Measurements from ENCODE around the gene TMEM244.

The TMEM244 gene

GRCh38 chr6:129801909-129802308 lies 59.2 kb downstream of the TMEM244 start:
- DNase-seq: no peak

GRCh38 chr6:129795261-129795660 lies 65.9 kb downstream of the TMEM244 start:
- no peak for DNase-seq

- DNase-seq: no peak
These were observed 67.7 kb downstream of the TMEM244 start for GRCh38 chr6:129793447-129793846.

GRCh38 chr6:129792049-129792448 lies 69.1 kb downstream of the TMEM244 start:
- no peak for DNase-seq

GRCh38 chr6:129790785-129791184 lies 70.3 kb downstream of the TMEM244 start:
- DNase-seq: no peak

- DNase-seq: no peak
These were observed 71.1 kb downstream of the TMEM244 start for GRCh38 chr6:129789974-129790373.

GRCh38 chr6:129787816-129788215 lies 73.3 kb downstream of the TMEM244 start:
- no peak for DNase-seq

GRCh38 chr6:129786548-129786947 lies 74.6 kb downstream of the TMEM244 start:
- DNase-seq: no peak

- no peak for DNase-seq
These were observed 75.4 kb downstream of the TMEM244 start for GRCh38 chr6:129785756-129786135.

GRCh38 chr6:129785047-129785755 lies 75.9 kb downstream of the TMEM244 start:
- no peak for DNase-seq

All from NCI-H510A treated with DMSO at 0.1 percent for 48 hours (cell line).